SH-SY5Y (cell line): ENCODE results near the gene ACKR4.

Experiments
- GATA2 ChIP-seq: IDR thresholded peaks from 2 replicates; pipeline ENCODE4 v1.6.1; 2011; ENCODE audit warnings: mild to moderate bottlenecking, low read depth, low read length
- GATA3 ChIP-seq: IDR thresholded peaks from 2 replicates; pipeline ENCODE4 v1.6.1; 2011; ENCODE audit warnings: low read depth, mild to moderate bottlenecking, low read length, moderate library complexity

- TF ChIP-seq GATA2, result no peak
- TF ChIP-seq GATA3, result no peak
Measured at GRCh38 chr3:132553826-132554225, 43.2 kb upstream of the ACKR4 start.
